HepG2 (cell line): ENCODE measurements around the gene SUPT6H. TPM values are rescaled to one million over a fixed set of nuclear protein-coding genes. Genes with fewer than 3 reads are reported as not detected.

Experiments
- HNRNPL ChIP-seq: fragments of 200-400 bp; formaldehyde crosslinking; IDR thresholded peaks from 2 replicates; pipeline ENCODE4 v1.6.1; 2017; ENCODE audit warnings: mild to moderate bottlenecking, low read depth, low read length
- HOXA7 ChIP-seq: sonication (generic); formaldehyde crosslinking; IDR thresholded peaks from 2 replicates; pipeline ENCODE4 v1.8.1; 2022; ENCODE audit warnings: mild to moderate bottlenecking, missing genetic modification reagents, moderate library complexity
- RAD21 ChIP-seq: fragments of 450-650 bp; formaldehyde crosslinking; IDR thresholded peaks from 2 replicates; pipeline ENCODE4 v1.5.0; 2020; ENCODE audit warnings: mild to moderate bottlenecking
- SRSF4 ChIP-seq: fragments of 200-400 bp; formaldehyde crosslinking; IDR thresholded peaks from one replicate; pipeline ENCODE4 v1.6.1; 2018; ENCODE audit warnings: mild to moderate bottlenecking, low read depth, low read length, moderate library complexity; ENCODE audit not compliant: poor library complexity, severe bottlenecking
- ZKSCAN1 ChIP-seq: fragments of 150-350 bp; IDR thresholded peaks from 2 replicates; pipeline ENCODE4 v1.6.1; 2014; ENCODE audit warnings: low read length
- ZNF557 ChIP-seq: sonication (generic); formaldehyde crosslinking; IDR thresholded peaks from 2 replicates; pipeline ENCODE4 v1.4.0; 2020; ENCODE audit warnings: missing genetic modification reagents
- polyA plus RNA-seq, 8 experiments: library from polyadenylated mRNA; depleted of rRNA in 3 of 8; stranded (reverse) in 7 of 8; unstranded in 1 of 8; fragments of >200 nt; fragmentation: Illumina TruSeq in 4 of 8; extraction: Trizol in 4 of 8; gene quantifications; 2 replicates each; pipeline versions ENCODE4 v1.2.1 to v1.2.3, GENCODE V29; 2011 to 2016; ENCODE audit warnings: low read depth in 4 of 8, missing spikeins in 1 of 8, mixed read lengths in 1 of 8; ENCODE audit not compliant: insufficient read depth in 1 of 8
- total RNA-seq, 5 experiments: library from RNA; depleted of rRNA; stranded (reverse); fragments of >200 nt; fragmentation: Illumina TruSeq; extraction: Trizol; gene quantifications; 2 replicates each; pipeline ENCODE4 v1.2.3, GENCODE V29; 2016; ENCODE audit warnings: low read depth in 1 of 5
- TF ChIP-seq, protein P1 (sequence below): sonication (generic); IDR thresholded peaks from 2 replicates; pipeline ENCODE4 v1.6.1; 2016; ENCODE audit warnings: low read depth, borderline replicate concordance
- TF ChIP-seq, protein P2 (sequence below): sonication (generic); formaldehyde crosslinking; IDR thresholded peaks from 2 replicates; pipeline ENCODE4 v1.4.0; 2020; ENCODE audit warnings: missing genetic modification reagents
- TF ChIP-seq, protein P3 (sequence below): sonication (generic); formaldehyde crosslinking; IDR thresholded peaks from 2 replicates; pipeline ENCODE4 v1.4.0; 2020; ENCODE audit warnings: mild to moderate bottlenecking, missing genetic modification reagents

The SUPT6H gene
- total and polyA plus RNA-seq, 2 of the 13 experiments (the other 11 are each of a cell fraction or from before 2014, with no cell fraction given) = 32.7 to 39.9 TPM

DNA sequence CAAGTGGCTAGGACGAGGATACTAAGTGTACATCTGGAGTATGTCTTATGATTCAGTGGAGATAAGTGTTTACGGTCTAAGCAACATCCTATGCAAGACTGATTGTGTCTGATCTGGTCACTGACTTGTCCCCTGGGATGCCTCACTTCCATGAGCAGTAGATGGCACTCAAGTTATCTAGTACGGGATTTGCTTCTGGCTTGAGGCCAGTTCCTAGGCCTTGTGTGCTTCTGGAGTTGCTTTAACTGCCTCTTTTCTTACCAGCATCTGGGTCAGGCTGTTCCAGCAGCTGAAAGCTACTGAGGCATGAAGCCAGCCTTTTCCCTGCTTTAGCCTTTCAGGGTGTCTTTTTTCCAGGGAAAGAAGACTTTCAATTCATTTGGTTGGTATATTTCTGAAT is 23.0 kb downstream of the SUPT6H start (continued):
- TF ChIP-seq, protein P1, sequence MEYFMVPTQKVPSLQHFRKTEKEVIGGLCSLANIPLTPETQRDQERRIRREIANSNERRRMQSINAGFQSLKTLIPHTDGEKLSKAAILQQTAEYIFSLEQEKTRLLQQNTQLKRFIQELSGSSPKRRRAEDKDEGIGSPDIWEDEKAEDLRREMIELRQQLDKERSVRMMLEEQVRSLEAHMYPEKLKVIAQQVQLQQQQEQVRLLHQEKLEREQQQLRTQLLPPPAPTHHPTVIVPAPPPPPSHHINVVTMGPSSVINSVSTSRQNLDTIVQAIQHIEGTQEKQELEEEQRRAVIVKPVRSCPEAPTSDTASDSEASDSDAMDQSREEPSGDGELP = no peak
- TF ChIP-seq HNRNPL (no peak), RAD21 (CRISPR knock-in tag) (0 out of 2 replicates have a peak, but pooled peaks have one; percentile 38), ZNF557 (no peak), ZKSCAN1 (no peak), HOXA7 (CRISPR knock-in tag) (no peak), SRSF4 (no peak)
- TF ChIP-seq, protein P2, sequence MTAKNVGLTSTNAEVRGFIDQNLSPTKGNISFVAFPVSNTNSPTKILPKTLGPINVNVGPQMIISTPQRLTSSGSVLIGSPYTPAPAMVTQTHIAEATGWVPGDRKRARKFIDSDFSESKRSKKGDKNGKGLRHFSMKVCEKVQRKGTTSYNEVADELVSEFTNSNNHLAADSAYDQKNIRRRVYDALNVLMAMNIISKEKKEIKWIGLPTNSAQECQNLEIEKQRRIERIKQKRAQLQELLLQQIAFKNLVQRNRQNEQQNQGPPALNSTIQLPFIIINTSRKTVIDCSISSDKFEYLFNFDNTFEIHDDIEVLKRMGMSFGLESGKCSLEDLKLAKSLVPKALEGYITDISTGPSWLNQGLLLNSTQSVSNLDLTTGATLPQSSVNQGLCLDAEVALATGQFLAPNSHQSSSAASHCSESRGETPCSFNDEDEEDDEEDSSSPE = no peak
- TF ChIP-seq, protein P3, sequence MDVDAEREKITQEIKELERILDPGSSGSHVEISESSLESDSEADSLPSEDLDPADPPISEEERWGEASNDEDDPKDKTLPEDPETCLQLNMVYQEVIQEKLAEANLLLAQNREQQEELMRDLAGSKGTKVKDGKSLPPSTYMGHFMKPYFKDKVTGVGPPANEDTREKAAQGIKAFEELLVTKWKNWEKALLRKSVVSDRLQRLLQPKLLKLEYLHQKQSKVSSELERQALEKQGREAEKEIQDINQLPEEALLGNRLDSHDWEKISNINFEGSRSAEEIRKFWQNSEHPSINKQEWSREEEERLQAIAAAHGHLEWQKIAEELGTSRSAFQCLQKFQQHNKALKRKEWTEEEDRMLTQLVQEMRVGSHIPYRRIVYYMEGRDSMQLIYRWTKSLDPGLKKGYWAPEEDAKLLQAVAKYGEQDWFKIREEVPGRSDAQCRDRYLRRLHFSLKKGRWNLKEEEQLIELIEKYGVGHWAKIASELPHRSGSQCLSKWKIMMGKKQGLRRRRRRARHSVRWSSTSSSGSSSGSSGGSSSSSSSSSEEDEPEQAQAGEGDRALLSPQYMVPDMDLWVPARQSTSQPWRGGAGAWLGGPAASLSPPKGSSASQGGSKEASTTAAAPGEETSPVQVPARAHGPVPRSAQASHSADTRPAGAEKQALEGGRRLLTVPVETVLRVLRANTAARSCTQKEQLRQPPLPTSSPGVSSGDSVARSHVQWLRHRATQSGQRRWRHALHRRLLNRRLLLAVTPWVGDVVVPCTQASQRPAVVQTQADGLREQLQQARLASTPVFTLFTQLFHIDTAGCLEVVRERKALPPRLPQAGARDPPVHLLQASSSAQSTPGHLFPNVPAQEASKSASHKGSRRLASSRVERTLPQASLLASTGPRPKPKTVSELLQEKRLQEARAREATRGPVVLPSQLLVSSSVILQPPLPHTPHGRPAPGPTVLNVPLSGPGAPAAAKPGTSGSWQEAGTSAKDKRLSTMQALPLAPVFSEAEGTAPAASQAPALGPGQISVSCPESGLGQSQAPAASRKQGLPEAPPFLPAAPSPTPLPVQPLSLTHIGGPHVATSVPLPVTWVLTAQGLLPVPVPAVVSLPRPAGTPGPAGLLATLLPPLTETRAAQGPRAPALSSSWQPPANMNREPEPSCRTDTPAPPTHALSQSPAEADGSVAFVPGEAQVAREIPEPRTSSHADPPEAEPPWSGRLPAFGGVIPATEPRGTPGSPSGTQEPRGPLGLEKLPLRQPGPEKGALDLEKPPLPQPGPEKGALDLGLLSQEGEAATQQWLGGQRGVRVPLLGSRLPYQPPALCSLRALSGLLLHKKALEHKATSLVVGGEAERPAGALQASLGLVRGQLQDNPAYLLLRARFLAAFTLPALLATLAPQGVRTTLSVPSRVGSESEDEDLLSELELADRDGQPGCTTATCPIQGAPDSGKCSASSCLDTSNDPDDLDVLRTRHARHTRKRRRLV (CRISPR knock-in tag) = no peak
